Thymus (tissue), 11 donors: Measurements from ENCODE around the gene ERBB2. TPM values are rescaled to one million over a fixed set of nuclear protein-coding genes. Genes with fewer than 3 reads are reported as not detected.

ENCODE experiments used
- DNase-seq, 9 donors: peaks; one replicate each; pipeline ENCODE4 v3.0.0-alpha.2; 2013; ENCODE audit warnings: low spot score in 9 of 9, low read depth in 6 of 9, missing footprints in 1 of 9
- H3K27ac ChIP-seq, 2 donors: one replicate each; pipeline ENCODE4 v1.5.1; 2013; ENCODE audit warnings: control low read depth in 1 of 2, low read depth in 1 of 2, low read length in 1 of 2, mild to moderate bottlenecking in 1 of 2, moderate library complexity in 1 of 2
- H3K27me3 ChIP-seq, 2 donors: one replicate each; pipeline ENCODE4 v1.5.1; 2013; ENCODE audit warnings: low read length in 1 of 2; ENCODE audit not compliant: control insufficient read depth in 2 of 2, insufficient read depth in 1 of 2
- H3K36me3 ChIP-seq, 2 donors: one replicate each; pipeline ENCODE4 v1.5.1; 2013; ENCODE audit warnings: low read length in 1 of 2, mild to moderate bottlenecking in 1 of 2, moderate library complexity in 1 of 2; ENCODE audit not compliant: control insufficient read depth in 2 of 2, insufficient read depth in 2 of 2
- H3K4me1 ChIP-seq, 2 donors: one replicate each; pipeline ENCODE4 v1.5.1; 2013; ENCODE audit warnings: low read length in 2 of 2; ENCODE audit not compliant: control insufficient read depth in 2 of 2, insufficient read depth in 2 of 2
- H3K4me3 ChIP-seq, 2 donors: one replicate each; pipeline ENCODE4 v1.5.1; 2013; ENCODE audit warnings: low read length in 2 of 2, control low read depth in 1 of 2, mild to moderate bottlenecking in 1 of 2
- H3K9me3 ChIP-seq, 2 donors: one replicate each; pipeline ENCODE4 v1.5.1; 2013; ENCODE audit warnings: low read length in 1 of 2, mild to moderate bottlenecking in 1 of 2; ENCODE audit not compliant: control insufficient read depth in 2 of 2, insufficient read depth in 1 of 2
- WGBS: extraction: QIAGEN DNeasy Blood & Tissue Kit; methylation state at CpG from one replicate; pipeline ENCODE4 v1.1.7; 2013; 5-methylcytosine and 5-hydroxymethylcytosine counted together
- polyA plus RNA-seq: library from polyadenylated mRNA; stranded (reverse); fragments of 200-250 nt; gene quantifications from one replicate; pipeline ENCODE4 v1.2.3, GENCODE V29; 2013
- total RNA-seq: library from RNA; stranded (reverse); fragments of 120-200 nt; gene quantifications from one replicate; pipeline ENCODE4 v1.2.4, GENCODE V29; 2013
- donor health status: healthy.

ERBB2 gene
- total and polyA plus RNA-seq, 2 donors = 6.1 to 14.3 TPM

DNA sequence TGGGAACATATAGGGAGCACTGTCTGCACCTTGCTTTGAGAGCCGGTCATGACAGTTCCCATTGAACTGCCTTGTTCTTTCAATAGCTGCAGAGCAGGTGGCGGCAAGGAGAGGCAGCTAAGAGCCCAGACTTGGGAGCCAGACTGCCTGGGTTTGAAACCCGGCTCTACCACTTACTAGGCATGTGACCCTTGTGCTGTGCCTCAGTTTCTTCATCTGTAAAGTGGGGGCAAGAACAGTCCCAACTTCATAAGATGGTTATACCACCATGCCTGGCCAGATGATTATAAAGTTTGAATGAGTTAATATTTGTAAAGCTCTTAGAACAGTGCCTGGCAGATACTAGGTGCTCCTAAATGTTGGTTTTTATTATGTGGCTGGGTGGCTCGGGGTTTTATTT is 14.4 kb downstream of the ERBB2 start:
- no peaks in the 10 kb centered on the region for H3K9me3 ChIP-seq
- H3K27me3 ChIP-seq = no peaks in the 10 kb centered on the region
- no peaks in the 10 kb centered on the region for H3K36me3 ChIP-seq
- 97% methylated on average over 4 of the region's 4 CpGs for WGBS
- no peak overlapping the region for H3K27ac ChIP-seq
- DNase-seq = no peak
- H3K4me1 ChIP-seq = peaks cover 0 to 9% of the 10 kb centered on the region in 2 donors
- H3K4me3 ChIP-seq = no peak overlapping the region

GRCh38 chr17:39715375-39716072 is 15.7 kb downstream of the ERBB2 start:
- H3K4me3 ChIP-seq = no peak overlapping the region
- no peak for DNase-seq
- WGBS = 98% methylated on average over 18 of the region's 18 CpGs
- H3K36me3 ChIP-seq = no peaks in the 10 kb centered on the region
- H3K4me1 ChIP-seq = peaks cover 0 to under 1% of the 10 kb centered on the region in 2 donors
- no peaks in the 10 kb centered on the region for H3K27me3 ChIP-seq
- no peak overlapping the region for H3K27ac ChIP-seq
- H3K9me3 ChIP-seq = no peaks in the 10 kb centered on the region

DNA sequence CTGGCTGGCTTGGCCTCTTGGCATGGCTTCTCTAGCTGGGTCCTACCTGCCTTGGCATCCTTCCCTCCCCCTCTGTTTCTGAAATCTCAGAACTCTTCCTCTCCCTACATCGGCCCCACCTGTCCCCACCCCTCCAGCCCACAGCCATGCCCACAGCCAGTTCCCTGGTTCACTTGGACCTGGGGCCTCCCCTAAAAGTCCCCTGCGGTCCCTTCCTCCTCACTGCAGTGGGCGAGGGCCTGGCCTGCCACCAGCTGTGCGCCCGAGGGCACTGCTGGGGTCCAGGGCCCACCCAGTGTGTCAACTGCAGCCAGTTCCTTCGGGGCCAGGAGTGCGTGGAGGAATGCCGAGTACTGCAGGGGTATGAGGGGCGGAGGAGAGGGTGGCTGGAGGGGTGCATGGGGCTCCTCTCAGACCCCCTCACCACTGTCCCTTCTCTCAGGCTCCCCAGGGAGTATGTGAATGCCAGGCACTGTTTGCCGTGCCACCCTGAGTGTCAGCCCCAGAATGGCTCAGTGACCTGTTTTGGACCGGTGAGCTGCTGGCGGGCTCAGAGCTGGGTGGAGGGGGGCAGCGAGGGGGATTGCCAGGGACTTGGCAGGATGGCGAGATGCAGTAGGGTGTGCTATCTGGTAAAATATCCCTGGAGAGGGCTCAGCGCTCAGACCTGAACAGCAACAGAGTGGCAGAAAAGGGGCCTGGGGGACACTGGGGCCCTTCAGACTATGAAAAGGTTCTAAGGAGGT is 16.4 kb downstream of the ERBB2 start:
- no peaks in the 10 kb centered on the region for H3K36me3 ChIP-seq
- H3K4me3 ChIP-seq = no peak overlapping the region
- no peaks in the 10 kb centered on the region for H3K27me3 ChIP-seq
- no peaks in the 10 kb centered on the region for H3K9me3 ChIP-seq
- no peaks in the 10 kb centered on the region for H3K4me1 ChIP-seq
- DNase-seq = no peak
- H3K27ac ChIP-seq = no peak overlapping the region
- 98% methylated on average over 15 of the region's 15 CpGs for WGBS

DNA sequence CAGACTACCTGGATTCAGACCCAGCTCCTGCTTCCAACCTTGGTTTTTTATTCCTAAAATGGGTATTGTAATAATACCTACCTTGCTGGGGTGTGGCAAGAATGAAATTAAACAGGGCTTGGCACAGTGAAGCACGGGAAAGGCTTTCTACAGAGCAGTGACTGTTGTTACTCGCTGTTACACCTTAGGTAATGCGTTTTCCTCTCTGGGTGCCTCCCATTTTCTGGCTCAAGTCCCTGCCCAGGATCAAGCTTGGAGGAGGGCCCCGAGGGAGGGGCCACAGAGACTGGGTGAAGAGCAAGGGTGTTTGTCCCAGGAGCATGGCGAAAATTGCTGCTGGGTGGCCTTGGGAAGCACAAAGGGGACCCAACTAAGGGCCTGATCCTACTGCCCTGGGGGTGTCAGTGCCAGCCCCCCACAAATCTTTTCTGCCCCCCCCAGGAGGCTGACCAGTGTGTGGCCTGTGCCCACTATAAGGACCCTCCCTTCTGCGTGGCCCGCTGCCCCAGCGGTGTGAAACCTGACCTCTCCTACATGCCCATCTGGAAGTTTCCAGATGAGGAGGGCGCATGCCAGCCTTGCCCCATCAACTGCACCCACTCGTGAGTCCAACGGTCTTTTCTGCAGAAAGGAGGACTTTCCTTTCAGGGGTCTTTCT is 17.1 kb downstream of the ERBB2 start:
- Histone ChIP-seq H3K27me3 (no peaks in the 10 kb centered on the region), H3K27ac (no peak overlapping the region), H3K4me1 (no peaks in the 10 kb centered on the region), H3K36me3 (no peaks in the 10 kb centered on the region), H3K4me3 (no peak overlapping the region), H3K9me3 (no peaks in the 10 kb centered on the region)
- DNase-seq = no peak
- 97% methylated on average over 11 of the region's 11 CpGs for WGBS

GRCh38 chr17:39717660-39718059 is 17.8 kb downstream of the ERBB2 start:
- no peak for DNase-seq
- Histone ChIP-seq H3K36me3 (no peaks in the 10 kb centered on the region), H3K9me3 (no peaks in the 10 kb centered on the region), H3K27me3 (no peaks in the 10 kb centered on the region), H3K4me3 (no peak overlapping the region), H3K27ac (no peak overlapping the region), H3K4me1 (no peaks in the 10 kb centered on the region)
- 97% methylated on average over 6 of the region's 6 CpGs for WGBS

- DNase-seq = no peak
- H3K4me1 ChIP-seq = no peaks in the 10 kb centered on the region
- no peaks in the 10 kb centered on the region for H3K9me3 ChIP-seq
- WGBS = 97% methylated on average over 7 of the region's 7 CpGs
- no peak overlapping the region for H3K4me3 ChIP-seq
- no peak overlapping the region for H3K27ac ChIP-seq
- no peaks in the 10 kb centered on the region for H3K27me3 ChIP-seq
- H3K36me3 ChIP-seq = no peaks in the 10 kb centered on the region
These were observed 19.9 kb downstream of the ERBB2 start for GRCh38 chr17:39719563-39720355.

DNA sequence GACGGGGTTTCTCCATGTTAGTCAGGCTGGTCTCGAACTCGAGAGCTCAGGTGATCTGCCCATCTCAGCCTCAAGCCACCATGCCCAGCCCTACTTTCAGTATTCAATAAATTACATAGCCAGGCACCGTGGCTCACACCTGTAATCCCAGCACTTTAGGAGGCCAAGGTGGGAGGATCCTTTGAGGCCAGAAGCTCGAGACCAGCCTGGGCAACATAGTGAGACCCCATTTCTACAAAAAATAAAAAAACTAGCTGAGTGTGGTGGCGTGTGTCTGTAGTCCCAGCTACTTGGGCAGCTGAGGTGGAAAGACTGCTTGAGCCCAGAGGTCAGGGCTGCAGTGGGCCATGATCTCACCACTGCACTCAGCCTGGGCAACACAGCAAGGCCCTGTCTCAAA is 22.2 kb downstream of the ERBB2 start:
- no peak for DNase-seq
- Histone ChIP-seq H3K9me3 (no peaks in the 10 kb centered on the region), H3K27ac (no peak overlapping the region), H3K4me3 (no peak overlapping the region), H3K4me1 (no peaks in the 10 kb centered on the region), H3K27me3 (no peaks in the 10 kb centered on the region), H3K36me3 (peaks cover 8 to 14% of the 10 kb centered on the region in 2 donors)
- 96% methylated on average over 6 of the region's 6 CpGs for WGBS

DNA sequence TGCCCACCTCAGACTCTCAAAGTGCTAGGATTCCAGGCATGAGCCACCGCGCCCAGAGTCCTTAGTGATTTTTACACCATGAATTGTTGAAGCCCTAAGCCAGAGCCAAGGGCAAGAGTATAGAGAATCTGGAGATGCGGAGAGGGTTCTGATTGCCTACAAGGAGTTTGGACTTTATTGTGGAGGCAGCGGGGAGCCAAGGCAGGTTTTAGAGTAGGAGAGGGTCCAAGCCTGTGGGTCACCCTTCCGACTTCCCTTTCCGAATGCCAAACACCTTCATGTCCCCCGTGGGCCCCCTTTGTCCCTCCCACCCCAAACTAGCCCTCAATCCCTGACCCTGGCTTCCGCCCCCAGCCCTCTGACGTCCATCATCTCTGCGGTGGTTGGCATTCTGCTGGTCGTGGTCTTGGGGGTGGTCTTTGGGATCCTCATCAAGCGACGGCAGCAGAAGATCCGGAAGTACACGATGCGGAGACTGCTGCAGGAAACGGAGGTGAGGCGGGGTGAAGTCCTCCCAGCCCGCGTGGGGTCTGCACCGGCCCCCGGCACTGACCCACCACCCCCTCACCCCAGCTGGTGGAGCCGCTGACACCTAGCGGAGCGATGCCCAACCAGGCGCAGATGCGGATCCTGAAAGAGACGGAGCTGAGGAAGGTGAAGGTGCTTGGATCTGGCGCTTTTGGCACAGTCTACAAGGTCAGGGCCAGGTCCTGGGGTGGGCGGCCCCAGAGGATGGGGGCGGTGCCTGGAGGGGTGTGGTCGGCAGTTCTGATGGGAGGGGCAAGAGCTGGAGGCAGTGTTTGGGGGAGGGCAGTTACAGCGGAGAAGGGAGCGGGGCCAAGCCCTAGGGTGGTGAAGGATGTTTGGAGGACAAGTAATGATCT is 23.3 kb downstream of the ERBB2 start:
- Histone ChIP-seq H3K4me3 (no peak overlapping the region), H3K27ac (no peak overlapping the region), H3K27me3 (no peaks in the 10 kb centered on the region), H3K36me3 (peaks cover 19 to 25% of the 10 kb centered on the region in 2 donors), H3K9me3 (no peaks in the 10 kb centered on the region), H3K4me1 (no peaks in the 10 kb centered on the region)
- DNase-seq = no peak
- WGBS = 92% methylated on average over 34 of the region's 34 CpGs
